Astrocyte (in vitro differentiated cells and primary cell): Measurements from ENCODE around the gene FAM50A.

ENCODE experiments used
- CTCF ChIP-seq: IDR thresholded peaks from 2 replicates; pipeline ENCODE4 v1.5.1; 2011; ENCODE audit warnings: low read depth, mild to moderate bottlenecking, inconsistent platforms, low read length, moderate library complexity; ENCODE audit not compliant: insufficient read depth
- EZH2 ChIP-seq: IDR thresholded peaks from 2 replicates; pipeline ENCODE4 v1.6.1; 2012; ENCODE audit warnings: mild to moderate bottlenecking, low read length, inconsistent platforms; ENCODE audit not compliant: insufficient read depth

GRCh38 chrX:154458116-154458953, 14.4 kb downstream of the FAM50A start, which contains the start of gene PLXNA3:
- TF ChIP-seq EZH2 (no peak), CTCF (no peak)
